GM18951 (cell line): Measurements from ENCODE around the gene SPG21.

Experiments
- POLR2A ChIP-seq: IDR thresholded peaks from 4 replicates; pipeline ENCODE4 v1.6.1; 2011; ENCODE audit warnings: mild to moderate bottlenecking; ENCODE audit not compliant: insufficient read length, insufficient read depth; ENCODE audit errors: extremely low read depth
- in situ Hi-C: fragments of 300-500 bp; cut with MboI; formaldehyde crosslinking; loops from one replicate; pipeline ENCODE4 v1.12.0; 2022; ENCODE audit warnings: low sequenced_read_pairs, mixed read lengths, inconsistent platforms; ENCODE audit not compliant: unreplicated experiment

Gene SPG21

GRCh38 chr15:64943512-64944225, 46.0 kb downstream of the SPG21 start:
- in situ Hi-C loops, result no loop called here
- no peak for TF ChIP-seq POLR2A

- in situ Hi-C loops, result no loop called here
These were observed 47.4 kb downstream of the SPG21 start for GRCh38 chr15:64942356-64942755.

GRCh38 chr15:64938192-64938591, 51.5 kb downstream of the SPG21 start:
- in situ Hi-C loops, result no loop called here
- no peak for TF ChIP-seq POLR2A

More at GRCh38 chr15:64942356-64942755, 47.4 kb downstream of the SPG21 start:
- TF ChIP-seq POLR2A, result no peak

GRCh38 chr15:64934023-64934422, 55.7 kb downstream of the SPG21 start:
- TF ChIP-seq POLR2A, result no peak
- in situ Hi-C loops, result no loop called here

GRCh38 chr15:64931381-64931780, 58.3 kb downstream of the SPG21 start:
- in situ Hi-C loops, result no loop called here
- TF ChIP-seq POLR2A, result no peak

GRCh38 chr15:64930778-64931371, 58.8 kb downstream of the SPG21 start:
- no peak for TF ChIP-seq POLR2A
- in situ Hi-C loops, result no loop called here

GRCh38 chr15:64930019-64930652, 59.6 kb downstream of the SPG21 start:
- in situ Hi-C loops, result no loop called here
- no peak for TF ChIP-seq POLR2A

- no peak for TF ChIP-seq POLR2A
- in situ Hi-C loops, result no loop called here
These were observed 61.0 kb downstream of the SPG21 start for GRCh38 chr15:64928626-64929220.

GRCh38 chr15:64926661-64927060, 63.1 kb downstream of the SPG21 start:
- in situ Hi-C loops, result no loop called here
- TF ChIP-seq POLR2A, result no peak

- in situ Hi-C loops, result no loop called here
- no peak for TF ChIP-seq POLR2A
These were observed 64.1 kb downstream of the SPG21 start for GRCh38 chr15:64925335-64926330.

GRCh38 chr15:64923546-64923945, 66.2 kb downstream of the SPG21 start:
- in situ Hi-C loops, result no loop called here
- TF ChIP-seq POLR2A, result no peak

GRCh38 chr15:64921711-64922110, 68.0 kb downstream of the SPG21 start:
- in situ Hi-C loops, result no loop called here

More at GRCh38 chr15:64921711-64922110, 68.0 kb downstream of the SPG21 start:
- TF ChIP-seq POLR2A, result no peak
